Neuron (in vitro differentiated cells): ENCODE data around the gene ITPRIPL2.

ENCODE experiments used
- H2AFZ ChIP-seq: one replicate; pipeline ENCODE4 v1.6.1; 2013; ENCODE audit warnings: low read depth, mild to moderate bottlenecking, inconsistent platforms, low read length, moderate library complexity
- H3K27me3 ChIP-seq: one replicate; pipeline ENCODE4 v1.6.1; 2013; ENCODE audit warnings: low read length; ENCODE audit not compliant: insufficient read depth
- H3K36me3 ChIP-seq: one replicate; pipeline ENCODE4 v1.6.1; 2013; ENCODE audit warnings: low read length; ENCODE audit not compliant: insufficient read depth
- H3K4me1 ChIP-seq: one replicate; pipeline ENCODE4 v1.6.1; 2013; ENCODE audit warnings: low read length; ENCODE audit not compliant: insufficient read depth
- H3K4me3 ChIP-seq: 2 replicates; pipeline ENCODE4 v1.5.1; 2013; ENCODE audit warnings: mild to moderate bottlenecking, low read length, moderate library complexity
- H3K9me3 ChIP-seq: one replicate; pipeline ENCODE4 v1.6.1; 2013; ENCODE audit warnings: low read length

ITPRIPL2 gene

DNA sequence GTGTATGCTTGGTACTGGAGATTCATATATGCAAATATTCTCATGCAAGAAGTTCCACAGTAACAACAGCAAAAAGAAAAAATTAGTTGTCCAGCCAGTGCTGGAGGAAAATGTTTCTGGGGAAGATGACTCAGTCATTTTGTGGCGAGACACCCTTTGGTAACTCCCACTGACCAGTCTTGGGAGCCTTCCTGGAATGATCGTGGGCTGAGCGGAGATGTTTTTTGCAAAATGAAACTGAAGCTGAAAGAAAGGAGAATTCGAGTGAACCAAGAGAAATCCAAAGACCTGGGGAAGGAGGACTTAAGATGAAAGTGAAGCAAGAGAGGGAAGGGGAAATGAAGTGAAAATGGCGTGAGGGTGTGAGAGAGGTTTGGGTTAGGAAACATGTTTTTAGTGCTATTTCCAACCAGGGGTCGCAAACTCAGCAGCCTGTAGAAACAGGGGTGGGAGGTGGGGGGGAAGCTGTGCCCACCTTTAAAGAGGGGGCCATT is 5.2 kb downstream of the ITPRIPL2 start:
- Histone ChIP-seq H3K4me3 (no peak overlapping the region), H3K4me1 (peaks cover 9% of the 10 kb centered on the region), H3K27me3 (no peaks in the 10 kb centered on the region), H3K9me3 (no peaks in the 10 kb centered on the region), H3K36me3 (no peaks in the 10 kb centered on the region), H2AFZ (no peak overlapping the region)

DNA sequence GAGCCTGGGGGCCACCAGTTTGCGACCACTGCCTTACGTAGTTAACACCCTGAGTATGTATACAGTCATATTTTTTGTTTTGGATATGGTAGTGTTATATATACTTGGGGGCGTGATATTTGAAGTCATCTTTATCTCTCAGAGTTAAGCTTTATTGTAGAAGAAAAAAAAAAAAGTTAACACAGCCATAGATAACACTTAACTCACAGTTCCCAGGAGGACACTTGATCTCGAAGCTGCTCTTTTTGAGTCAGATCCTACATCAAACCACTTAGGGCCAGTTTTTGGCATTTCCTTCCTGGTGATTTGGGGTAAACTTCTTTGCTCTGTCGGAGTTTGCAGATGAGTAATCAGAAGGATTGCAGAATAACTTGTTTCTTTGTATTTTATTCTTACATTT is 5.8 kb downstream of the ITPRIPL2 start:
- Histone ChIP-seq H3K27me3 (no peaks in the 10 kb centered on the region), H3K4me3 (no peak overlapping the region), H3K36me3 (no peaks in the 10 kb centered on the region), H2AFZ (no peak overlapping the region), H3K4me1 (peaks cover 9% of the 10 kb centered on the region), H3K9me3 (no peaks in the 10 kb centered on the region)

DNA sequence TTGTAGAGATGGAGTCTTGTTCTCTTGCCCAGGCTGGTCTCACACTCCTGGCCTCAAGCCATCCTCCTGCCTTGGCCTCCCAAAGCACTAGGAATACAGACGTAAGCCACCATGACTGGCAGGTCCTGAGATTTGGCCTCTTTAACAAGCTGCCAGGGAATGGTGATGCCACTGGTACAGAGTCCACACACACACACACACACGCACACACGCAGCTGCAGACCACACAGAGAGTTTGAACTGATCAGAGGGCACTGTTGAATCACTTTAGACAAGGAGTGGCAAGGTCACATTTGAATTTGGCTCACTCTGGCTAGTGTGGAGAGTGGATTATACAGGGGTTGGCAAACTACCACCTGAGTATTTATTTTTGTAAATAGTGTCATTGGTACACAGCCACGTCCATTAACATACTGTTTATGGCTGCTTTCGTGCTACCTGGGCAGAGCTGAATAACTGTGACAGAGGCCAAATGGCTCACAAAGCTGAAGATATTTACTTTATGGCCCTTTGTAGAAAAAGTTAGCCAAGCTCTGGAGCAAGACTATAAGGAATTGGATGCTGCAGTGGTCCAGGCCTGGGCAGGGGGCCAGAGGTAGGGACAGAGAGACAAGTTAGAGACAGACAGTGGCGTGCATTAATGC is 9.9 kb downstream of the ITPRIPL2 start:
- Histone ChIP-seq H3K36me3 (no peaks in the 10 kb centered on the region), H3K27me3 (no peaks in the 10 kb centered on the region), H3K4me3 (no peak overlapping the region), H2AFZ (no peak overlapping the region), H3K9me3 (peaks cover 2% of the 10 kb centered on the region), H3K4me1 (peaks cover 3% of the 10 kb centered on the region)

DNA sequence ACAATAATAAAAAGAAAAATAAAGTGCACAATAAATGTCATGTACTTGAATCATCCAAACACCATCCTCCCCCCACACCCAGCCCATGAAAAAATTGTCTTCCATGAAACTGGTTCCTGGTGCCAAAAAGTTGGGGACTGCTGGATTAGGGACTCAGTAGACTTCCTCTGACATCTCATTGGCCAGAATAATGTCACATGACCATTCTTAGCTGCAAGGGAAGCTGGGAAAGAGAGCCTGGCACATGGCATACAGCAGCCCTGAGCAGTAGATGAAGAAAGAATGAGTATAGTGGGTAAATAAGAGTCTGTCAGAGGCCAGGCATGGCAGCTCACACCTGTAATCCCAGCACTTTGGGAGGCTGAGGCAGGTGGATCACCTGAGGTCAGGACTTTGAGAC is 12.5 kb downstream of the ITPRIPL2 start:
- no peak overlapping the region for H2AFZ ChIP-seq
- peaks cover 14% of the 10 kb centered on the region for H3K4me1 ChIP-seq
- no peaks in the 10 kb centered on the region for H3K27me3 ChIP-seq
- peaks cover 2% of the 10 kb centered on the region for H3K9me3 ChIP-seq
- H3K4me3 ChIP-seq = no peak overlapping the region
- H3K36me3 ChIP-seq = no peaks in the 10 kb centered on the region

DNA sequence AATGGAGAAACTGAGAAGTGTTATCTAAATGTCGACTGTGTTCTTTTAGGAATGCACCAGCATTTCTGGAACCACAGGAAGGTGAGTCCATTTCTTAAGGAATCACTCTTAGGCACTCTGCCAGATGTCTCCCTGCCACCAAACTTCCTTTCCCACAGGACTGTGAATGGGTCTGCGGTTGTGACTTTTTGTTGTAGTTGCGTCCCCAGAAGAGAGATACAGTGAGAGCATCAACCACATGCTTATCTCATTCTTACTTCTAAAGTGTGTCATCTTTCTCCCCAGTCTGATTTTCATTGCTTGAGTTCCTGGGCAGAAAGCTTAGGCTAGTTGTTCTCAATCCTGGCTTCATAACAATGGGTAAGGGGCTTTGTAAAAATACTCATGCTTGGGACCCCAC is 13.4 kb downstream of the ITPRIPL2 start:
- H3K27me3 ChIP-seq = no peaks in the 10 kb centered on the region
- H2AFZ ChIP-seq = no peak overlapping the region

DNA sequence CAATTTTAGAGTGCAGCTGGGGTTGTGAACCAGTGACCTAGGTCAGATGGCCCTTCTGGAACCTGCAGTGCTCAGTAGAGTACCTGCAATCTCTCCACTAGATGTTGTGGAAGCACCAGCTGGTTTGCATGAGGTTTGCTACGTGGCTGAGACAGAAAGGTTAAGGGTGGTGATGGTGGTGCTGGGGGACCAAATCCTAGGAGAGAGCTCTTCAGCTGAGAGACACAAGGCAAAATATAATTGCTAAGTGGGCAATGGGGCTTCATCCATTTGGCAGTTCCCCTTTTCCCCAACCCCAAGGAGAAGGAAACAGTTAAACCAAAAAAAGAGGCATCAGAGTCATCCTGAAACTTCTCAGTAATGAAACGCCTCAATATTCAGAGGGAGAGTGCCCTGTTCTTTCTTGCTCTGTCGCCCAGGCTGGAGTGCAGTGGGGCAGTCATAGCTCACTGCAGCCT is 13.9 kb downstream of the ITPRIPL2 start:
- no peak overlapping the region for H3K4me3 ChIP-seq
- peaks cover 2% of the 10 kb centered on the region for H3K9me3 ChIP-seq
- H3K27me3 ChIP-seq = no peaks in the 10 kb centered on the region

More for the DNA sequence above, 13.4 kb downstream of the ITPRIPL2 start:
- Histone ChIP-seq H3K4me1 (peaks cover 14% of the 10 kb centered on the region), H3K36me3 (no peaks in the 10 kb centered on the region), H3K9me3 (peaks cover 2% of the 10 kb centered on the region), H3K4me3 (no peak overlapping the region)

DNA sequence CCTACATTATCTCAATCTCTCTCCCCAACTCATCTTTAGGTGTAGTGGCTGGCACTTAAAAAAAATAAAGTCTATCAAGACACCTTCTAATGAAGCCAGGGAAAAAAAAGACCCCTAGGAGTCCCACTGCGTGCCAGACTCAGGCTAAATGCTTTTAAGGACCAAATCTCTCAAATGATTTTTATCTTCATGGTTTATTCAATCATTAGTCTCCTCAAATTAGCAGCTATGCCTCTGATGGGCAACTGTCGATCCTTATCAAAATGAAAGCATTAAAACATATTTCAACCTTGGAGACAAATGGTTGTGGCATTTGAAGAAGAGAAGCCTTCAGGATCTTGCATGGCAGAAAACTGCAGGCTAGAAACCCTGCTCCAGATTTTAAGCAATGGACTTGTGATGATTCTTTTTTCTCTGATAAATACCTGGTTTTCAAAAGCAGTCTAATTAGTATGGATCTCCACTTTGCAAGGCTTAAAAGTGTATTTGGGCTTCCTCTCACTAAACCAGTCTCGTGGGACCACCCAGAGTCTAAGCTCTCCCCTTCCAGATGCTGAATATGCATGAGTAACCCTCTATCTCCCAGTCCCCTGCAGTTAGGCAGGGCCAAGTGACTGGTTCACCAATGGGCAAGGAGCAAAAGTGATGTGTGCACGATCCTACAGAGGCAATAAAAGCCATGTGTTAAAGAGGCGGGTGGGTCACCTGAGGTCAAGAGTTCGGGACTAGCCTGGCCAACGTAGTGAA is 14.9 kb downstream of the ITPRIPL2 start:
- peaks cover 2% of the 10 kb centered on the region for H3K9me3 ChIP-seq
- no peak overlapping the region for H2AFZ ChIP-seq
- H3K36me3 ChIP-seq = no peaks in the 10 kb centered on the region
- no peaks in the 10 kb centered on the region for H3K27me3 ChIP-seq
- H3K4me1 ChIP-seq = peaks cover 14% of the 10 kb centered on the region
- H3K4me3 ChIP-seq = no peak overlapping the region

More for the DNA sequence above, 13.9 kb downstream of the ITPRIPL2 start:
- no peaks in the 10 kb centered on the region for H3K36me3 ChIP-seq
- H3K4me1 ChIP-seq = peaks cover 14% of the 10 kb centered on the region
- H2AFZ ChIP-seq = no peak overlapping the region

DNA sequence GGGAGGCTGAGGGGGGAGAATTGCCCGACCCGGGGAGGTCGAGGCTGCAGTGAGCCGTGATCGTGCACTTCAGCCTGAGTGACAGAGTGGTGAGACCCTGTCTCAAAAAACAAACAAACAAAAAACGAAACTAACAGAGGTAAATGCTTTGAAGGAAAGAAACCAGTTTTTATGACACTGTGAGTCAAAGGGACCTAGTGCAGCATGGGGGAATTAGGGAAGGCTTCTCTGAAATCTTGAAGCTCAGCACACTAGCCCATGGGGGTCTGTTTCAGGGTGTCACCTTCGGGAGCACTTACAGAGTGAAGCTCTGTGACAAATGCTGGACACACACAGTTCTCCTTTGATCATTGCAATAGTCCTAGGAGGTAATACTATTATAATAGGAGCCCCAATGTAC is 16.6 kb downstream of the ITPRIPL2 start:
- H3K4me1 ChIP-seq = peaks cover 14% of the 10 kb centered on the region
- H3K4me3 ChIP-seq = no peak overlapping the region
- H3K27me3 ChIP-seq = no peaks in the 10 kb centered on the region
- H2AFZ ChIP-seq = no peak overlapping the region
- H3K9me3 ChIP-seq = peaks cover 2% of the 10 kb centered on the region
- no peaks in the 10 kb centered on the region for H3K36me3 ChIP-seq

DNA sequence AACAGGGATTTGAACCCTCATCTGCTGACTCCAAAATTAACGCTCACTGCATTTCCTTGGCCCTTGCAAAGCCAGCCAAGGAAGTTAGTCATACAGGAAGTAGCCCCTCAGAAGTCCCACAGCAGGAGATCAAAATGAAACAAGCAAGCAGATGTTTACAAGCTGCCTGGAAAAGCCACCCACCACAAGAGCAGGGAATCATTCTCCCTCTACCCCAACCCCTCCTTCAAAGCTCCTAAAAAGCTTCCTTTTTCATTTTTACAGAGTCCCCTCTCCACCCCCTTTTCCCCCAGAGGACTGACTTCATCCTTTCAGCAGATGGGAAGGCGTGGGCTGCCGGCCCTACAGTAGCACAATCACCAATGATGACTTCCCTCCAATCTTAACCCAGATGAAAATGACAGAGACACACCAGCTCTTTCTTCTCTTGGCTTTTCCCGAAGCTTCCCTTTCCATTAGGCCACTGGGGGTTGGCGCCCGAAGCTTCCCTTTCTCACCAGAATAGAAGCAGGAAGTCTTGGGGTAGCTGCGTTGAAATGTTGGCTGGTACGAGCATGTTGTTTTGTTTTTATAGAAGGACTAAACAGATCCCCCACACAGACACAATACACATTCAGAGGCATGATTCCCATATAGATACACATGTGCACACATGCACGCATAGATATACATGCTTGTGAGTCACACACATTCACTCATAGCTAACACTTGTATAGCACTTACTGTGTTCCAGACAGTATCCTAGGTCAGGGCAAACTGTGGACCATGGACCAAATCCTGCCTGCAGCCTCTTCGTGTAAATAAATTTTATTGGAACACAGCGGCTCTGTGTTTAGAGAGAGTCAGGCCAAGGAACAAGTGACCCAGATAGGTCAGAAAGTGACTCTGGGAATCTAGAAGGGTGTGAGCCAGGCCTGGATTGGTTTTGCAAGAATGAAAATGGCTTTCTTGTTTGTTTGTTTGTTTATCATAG is 17.4 kb downstream of the ITPRIPL2 start:
- Histone ChIP-seq H3K9me3 (peaks cover 2% of the 10 kb centered on the region), H3K36me3 (no peaks in the 10 kb centered on the region), H3K4me1 (peaks cover 14% of the 10 kb centered on the region), H3K27me3 (no peaks in the 10 kb centered on the region), H2AFZ (no peak overlapping the region), H3K4me3 (no peak overlapping the region)

DNA sequence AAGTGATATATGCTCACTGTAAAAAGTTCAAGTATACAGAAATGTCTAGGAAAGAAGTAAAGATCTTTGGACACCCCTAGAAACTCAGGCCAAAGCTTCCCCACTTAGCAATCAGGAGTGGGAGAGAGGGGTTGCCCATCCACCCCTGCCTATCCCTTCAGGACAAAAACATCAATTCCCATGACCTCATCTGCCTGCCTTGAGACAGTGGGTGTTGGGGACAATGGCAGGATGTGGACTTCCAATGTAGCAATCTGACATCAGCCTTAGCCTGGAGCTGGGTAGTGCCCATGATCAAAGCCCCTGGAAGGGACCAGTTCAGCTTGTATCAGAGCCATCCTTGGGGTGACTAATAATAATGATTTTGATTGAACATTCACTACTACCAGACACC is 18.1 kb downstream of the ITPRIPL2 start:
- Histone ChIP-seq H3K36me3 (no peaks in the 10 kb centered on the region), H2AFZ (no peak overlapping the region), H3K4me1 (peaks cover 14% of the 10 kb centered on the region), H3K4me3 (no peak overlapping the region), H3K27me3 (no peaks in the 10 kb centered on the region), H3K9me3 (no peaks in the 10 kb centered on the region)

DNA sequence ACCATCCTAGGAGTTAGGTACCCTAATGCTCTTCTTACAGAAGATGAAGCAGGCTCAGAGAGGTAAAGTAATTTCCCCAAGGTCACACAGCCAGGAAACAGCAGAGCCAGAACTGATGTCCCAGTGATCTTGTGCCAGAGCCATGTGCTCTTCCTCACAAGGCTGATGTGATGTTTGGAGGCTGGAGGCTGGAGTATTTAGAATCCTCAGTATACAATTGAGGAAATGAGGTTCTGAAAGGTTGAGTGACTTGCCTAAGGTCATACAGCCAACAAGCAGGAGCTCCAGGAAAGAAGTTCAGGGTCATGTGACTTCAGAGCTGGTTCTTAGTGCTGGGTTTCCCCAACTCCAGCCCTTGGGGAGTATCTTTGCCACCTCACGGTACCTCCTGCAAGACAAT is 18.5 kb downstream of the ITPRIPL2 start:
- no peaks in the 10 kb centered on the region for H3K36me3 ChIP-seq
- peaks cover 14% of the 10 kb centered on the region for H3K4me1 ChIP-seq
- no peak overlapping the region for H3K4me3 ChIP-seq
- H3K27me3 ChIP-seq = no peaks in the 10 kb centered on the region
- no peak overlapping the region for H2AFZ ChIP-seq
- H3K9me3 ChIP-seq = no peaks in the 10 kb centered on the region

DNA sequence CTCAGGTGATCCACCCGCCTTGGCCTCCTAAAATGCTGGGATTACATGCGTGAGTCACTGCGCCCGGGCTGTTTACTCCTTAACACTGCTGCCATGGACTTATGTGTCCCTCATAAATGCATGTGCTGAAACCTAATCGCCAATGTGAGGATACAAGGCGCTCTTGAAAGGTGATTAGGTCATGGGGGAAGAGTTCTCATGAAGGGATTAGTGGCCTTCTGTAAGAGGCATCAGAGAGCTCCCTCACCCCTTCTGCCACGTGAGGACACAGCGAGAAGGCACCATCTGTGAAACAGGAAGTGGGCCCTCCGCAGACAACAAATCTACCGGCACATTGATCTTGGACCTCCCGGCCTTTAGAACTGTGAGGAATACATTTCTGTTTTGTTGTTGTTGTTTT is 19.1 kb downstream of the ITPRIPL2 start:
- peaks cover 14% of the 10 kb centered on the region for H3K4me1 ChIP-seq
- no peak overlapping the region for H2AFZ ChIP-seq
- H3K36me3 ChIP-seq = no peaks in the 10 kb centered on the region

DNA sequence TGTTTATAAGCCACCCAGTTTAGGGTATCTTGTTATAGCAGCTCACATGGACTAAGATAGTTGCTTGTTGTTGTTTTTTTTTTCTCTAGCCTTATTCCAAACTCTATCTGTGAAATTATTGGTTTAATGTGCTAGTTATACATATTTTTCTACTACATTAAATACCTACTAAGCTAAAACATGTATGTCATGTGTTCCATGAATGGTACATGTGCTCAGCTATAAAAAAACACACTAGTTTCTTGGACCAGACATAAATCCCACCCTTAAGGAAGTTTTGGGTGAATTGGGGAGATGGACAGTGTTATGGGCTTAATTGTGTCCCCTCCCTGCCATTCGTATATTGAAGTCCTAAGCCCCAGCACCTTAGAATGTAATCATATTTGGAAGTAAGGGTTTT is 19.8 kb downstream of the ITPRIPL2 start:
- Histone ChIP-seq H3K27me3 (no peaks in the 10 kb centered on the region), H3K4me1 (peaks cover 12% of the 10 kb centered on the region), H3K36me3 (no peaks in the 10 kb centered on the region), H3K4me3 (no peak overlapping the region), H2AFZ (no peak overlapping the region), H3K9me3 (no peaks in the 10 kb centered on the region)

More for the DNA sequence above, 19.1 kb downstream of the ITPRIPL2 start:
- no peaks in the 10 kb centered on the region for H3K27me3 ChIP-seq
- H3K9me3 ChIP-seq = no peaks in the 10 kb centered on the region
- H3K4me3 ChIP-seq = no peak overlapping the region
